HG03066 (cell line): ENCODE data around the gene LIMA1.
"Not testable (repeated sequence)": the region's sequence is repeated elsewhere in the genome, so short reads cannot be mapped to it uniquely, and the experiment has no call there.

Experiments
- ATAC-seq: cut with Tn5 transposase; IDR thresholded peaks from one replicate; pipeline ENCODE4 v1.9.1; 2021; ENCODE audit warnings: low read depth; ENCODE audit not compliant: unreplicated experiment

Gene LIMA1

GRCh38 chr12:50283229-50283923, at the start of gene LIMA1:
Gene LIMA1 (minus strand): TSS chr12:50283520. CDS start chr12:50248751, 34,769 bp downstream.
- peak; percentile 90 for ATAC-seq

GRCh38 chr12:50331745-50332144, 48.4 kb upstream of the LIMA1 start:
- ATAC-seq: no peak

GRCh38 chr12:50328664-50329063, 45.3 kb upstream of the LIMA1 start:
- ATAC-seq: not testable (repeated sequence)

GRCh38 chr12:50326590-50327284, 43.4 kb upstream of the LIMA1 start:
- no peak for ATAC-seq

GRCh38 chr12:50325890-50326391, 42.6 kb upstream of the LIMA1 start:
- ATAC-seq: no peak

GRCh38 chr12:50324770-50325169, 41.5 kb upstream of the LIMA1 start:
- ATAC-seq: not testable (repeated sequence)

GRCh38 chr12:50324077-50324476, 40.8 kb upstream of the LIMA1 start:
- ATAC-seq: not testable (repeated sequence)

GRCh38 chr12:50322206-50322605, 38.9 kb upstream of the LIMA1 start:
- no peak for ATAC-seq

- no peak for ATAC-seq
These were observed 33.9 kb upstream of the LIMA1 start for GRCh38 chr12:50317203-50317602.

GRCh38 chr12:50315803-50316202, 32.5 kb upstream of the LIMA1 start:
- ATAC-seq: no peak

- no peak for ATAC-seq
These were observed 31.5 kb upstream of the LIMA1 start for GRCh38 chr12:50314636-50315312.

- not testable (repeated sequence) for ATAC-seq
These were observed 30.7 kb upstream of the LIMA1 start for GRCh38 chr12:50313971-50314370.

- no peak for ATAC-seq
These were observed 30.1 kb upstream of the LIMA1 start for GRCh38 chr12:50313256-50313931.

- not testable (repeated sequence) for ATAC-seq
These were observed 28.7 kb upstream of the LIMA1 start for GRCh38 chr12:50311858-50312609.

GRCh38 chr12:50309950-50310349, 26.6 kb upstream of the LIMA1 start:
- ATAC-seq: no peak

GRCh38 chr12:50302686-50303085, 19.4 kb upstream of the LIMA1 start:
- no peak for ATAC-seq

- no peak for ATAC-seq
These were observed 14.7 kb upstream of the LIMA1 start for GRCh38 chr12:50297996-50298395.

GRCh38 chr12:50297027-50297426, 13.7 kb upstream of the LIMA1 start:
- no peak for ATAC-seq

- no peak for ATAC-seq
These were observed 13.2 kb upstream of the LIMA1 start for GRCh38 chr12:50296554-50296953.

- ATAC-seq: no peak
These were observed 8.1 kb upstream of the LIMA1 start for GRCh38 chr12:50291377-50291776.
